Stromal cell of bone marrow (primary cell): ENCODE data around the gene KRT77.

Source experiments
- DNase-seq: peaks from one replicate; pipeline ENCODE4 v3.0.0-alpha.2; 2012; ENCODE audit warnings: low read depth

KRT77 gene

DNA sequence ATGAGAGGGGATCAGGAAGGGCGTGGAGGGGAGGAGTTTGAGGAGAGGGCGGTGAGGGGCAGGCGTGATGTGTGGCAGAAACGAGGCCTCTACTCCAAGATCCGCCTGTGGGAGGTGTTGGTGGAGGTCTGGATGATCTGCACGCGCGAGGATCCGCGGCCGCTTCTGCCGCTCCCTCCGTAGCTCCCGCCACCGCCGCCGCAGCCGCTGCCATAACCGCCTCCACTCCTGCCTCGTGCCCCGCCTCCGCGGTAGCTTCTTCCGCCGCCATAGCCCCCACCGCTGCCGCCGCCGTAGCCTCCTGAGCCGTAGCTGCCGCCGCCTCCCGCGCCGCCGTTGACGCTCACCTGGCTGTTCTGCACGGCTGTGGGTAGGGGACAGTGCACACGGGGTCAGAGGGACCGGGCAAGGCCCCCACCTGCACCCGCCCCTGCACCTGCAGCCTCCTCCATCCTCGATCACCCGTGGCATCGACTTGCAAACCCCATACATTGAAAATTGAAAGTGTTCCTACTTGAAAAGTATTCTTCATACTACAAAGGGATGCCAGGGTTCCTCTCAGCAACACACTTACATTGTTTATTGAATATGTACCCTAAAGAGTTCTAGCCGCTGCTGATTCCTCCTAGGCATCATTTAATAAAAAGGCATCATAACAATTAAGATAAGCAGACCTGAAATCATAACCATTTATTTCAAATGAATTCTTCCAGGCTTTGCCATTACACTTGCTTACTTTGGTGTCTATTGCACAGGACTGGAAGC is 12.1 kb downstream of the KRT77 start:
- DNase-seq: no peak

DNA sequence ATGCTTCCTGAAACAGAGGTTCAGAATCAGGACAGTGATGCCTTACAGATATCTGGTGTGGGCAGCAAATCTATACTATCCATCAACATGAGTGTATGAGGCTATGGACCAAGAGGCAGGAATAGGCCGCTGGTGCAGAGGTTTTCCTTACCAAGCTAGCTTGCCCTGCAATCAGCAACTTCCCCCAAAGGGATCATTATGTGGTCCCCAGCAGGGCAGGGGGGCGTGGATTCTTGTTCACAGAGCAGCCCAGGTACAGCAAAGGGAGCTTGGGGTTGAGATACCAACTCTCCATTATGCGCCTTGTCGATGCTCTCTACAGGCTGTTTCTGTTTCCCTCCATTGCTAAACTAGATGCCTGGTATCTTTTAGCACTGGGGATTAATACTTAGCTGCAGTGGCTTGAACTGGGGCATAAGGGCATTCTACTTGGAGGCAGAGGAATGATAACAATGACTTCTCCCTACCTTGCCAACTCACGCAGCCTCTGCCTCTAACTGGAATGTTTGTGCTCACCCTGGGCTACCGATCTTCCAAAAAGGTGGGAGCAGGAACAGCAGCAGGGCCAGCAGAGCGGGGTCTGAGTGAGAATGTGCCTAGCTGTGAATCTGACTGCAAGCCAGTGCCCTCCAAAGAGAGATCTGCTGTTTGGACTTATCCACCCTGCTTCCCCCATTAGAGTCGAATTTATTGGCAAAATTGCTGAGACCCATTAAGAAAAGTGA is 12.8 kb downstream of the KRT77 start:
- no peak for DNase-seq

DNA sequence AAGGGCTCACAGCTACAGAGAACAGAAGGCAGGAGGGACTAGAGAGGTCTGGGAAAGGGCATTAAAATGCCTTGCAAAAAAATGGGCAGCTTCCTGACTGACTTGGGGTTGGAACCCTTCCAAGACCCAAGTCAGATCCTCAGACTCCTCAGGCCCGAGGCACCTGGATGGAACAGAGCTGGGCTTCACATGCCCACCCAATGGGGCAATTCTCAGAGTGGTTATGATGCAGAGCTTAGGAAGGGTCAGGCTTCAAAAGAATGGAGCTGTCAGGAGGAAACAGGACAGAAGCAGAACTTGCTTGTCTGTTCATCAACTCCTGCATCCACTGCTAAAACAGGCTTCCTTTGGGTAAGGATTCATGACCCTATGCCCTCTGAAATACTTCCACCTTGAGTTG is 13.4 kb downstream of the KRT77 start:
- DNase-seq: no peak

DNA sequence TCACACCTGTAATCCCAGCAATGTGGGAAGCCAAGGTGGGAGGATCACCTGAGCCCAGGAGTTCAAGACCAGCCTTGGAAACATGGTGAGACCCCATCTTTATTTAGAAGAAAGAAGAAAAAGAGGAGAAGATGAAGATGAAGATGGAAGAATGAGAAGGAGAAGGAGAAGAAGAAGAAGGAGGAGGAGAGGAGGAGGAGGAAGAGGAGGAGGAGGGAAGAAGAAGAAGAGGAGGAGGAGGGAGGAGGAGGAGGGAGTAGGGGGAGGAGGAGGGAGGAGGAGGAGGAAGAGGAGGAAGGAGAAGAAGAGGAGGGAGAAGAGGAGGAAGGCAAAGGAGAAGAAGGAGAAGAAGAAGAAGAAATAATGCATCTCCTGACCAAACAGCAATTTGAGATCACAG is 14.1 kb downstream of the KRT77 start:
- DNase-seq: no peak

DNA sequence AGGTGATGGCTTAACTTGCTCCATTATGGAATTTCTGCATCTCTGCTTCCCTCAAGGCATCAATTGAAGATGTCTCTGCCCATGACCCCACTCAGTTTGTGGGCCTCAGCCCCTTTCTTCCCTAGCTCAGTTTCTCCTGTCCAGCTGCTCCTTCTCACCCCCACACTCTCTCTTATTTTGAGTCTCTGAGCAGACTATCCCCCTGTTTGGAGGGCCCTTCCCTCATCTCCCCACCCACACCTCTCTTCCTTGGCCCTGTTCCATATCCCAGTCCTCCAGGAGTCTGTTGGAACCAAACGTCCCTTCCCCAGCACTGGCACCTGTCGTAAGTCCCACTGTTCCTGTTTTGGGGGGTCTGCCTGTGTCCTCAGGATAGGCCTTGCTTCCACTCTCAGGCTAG is 14.8 kb downstream of the KRT77 start:
- no peak for DNase-seq

DNA sequence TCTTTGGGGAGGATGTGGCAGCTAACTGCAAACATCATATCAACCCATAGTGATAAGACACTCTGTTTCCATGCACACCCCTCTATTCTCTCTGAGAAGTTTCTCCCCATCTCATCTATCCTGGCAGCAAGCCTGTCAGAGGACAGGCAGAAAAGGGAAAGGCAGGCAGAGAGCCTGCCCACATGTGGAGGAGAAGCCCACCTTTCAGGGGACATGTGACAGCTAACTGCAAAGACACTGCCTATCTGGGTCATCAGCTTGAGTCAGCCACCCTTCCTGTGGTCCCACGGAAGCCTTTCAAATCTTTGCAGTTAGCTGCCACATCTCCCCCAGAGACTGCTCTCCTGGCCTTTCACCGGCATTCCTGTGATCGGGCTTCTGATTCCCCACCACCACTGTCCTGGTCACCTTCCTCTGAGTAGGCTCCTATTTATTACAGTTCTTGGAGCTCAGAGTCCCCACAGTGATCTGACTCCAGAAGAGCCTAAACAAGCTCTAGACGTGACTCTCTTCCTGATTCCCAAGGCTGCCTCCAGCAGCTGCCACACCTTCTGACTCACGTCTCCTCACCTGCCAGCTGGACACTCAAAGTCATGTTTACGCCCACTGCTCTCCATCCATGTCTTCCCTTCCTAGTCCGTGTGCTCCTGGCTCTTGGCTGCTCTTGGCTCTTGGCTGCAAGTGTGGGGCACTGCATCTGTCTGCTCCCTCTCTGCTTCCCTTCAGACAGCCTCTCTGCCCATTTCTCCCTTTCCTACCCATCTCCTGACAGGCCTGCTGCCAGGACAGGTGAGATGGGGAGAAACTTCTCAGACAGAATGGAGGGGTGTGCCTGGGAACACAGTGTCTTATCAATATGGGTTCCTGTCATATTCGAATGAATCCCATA is 15.6 kb downstream of the KRT77 start:
- DNase-seq: no peak

DNA sequence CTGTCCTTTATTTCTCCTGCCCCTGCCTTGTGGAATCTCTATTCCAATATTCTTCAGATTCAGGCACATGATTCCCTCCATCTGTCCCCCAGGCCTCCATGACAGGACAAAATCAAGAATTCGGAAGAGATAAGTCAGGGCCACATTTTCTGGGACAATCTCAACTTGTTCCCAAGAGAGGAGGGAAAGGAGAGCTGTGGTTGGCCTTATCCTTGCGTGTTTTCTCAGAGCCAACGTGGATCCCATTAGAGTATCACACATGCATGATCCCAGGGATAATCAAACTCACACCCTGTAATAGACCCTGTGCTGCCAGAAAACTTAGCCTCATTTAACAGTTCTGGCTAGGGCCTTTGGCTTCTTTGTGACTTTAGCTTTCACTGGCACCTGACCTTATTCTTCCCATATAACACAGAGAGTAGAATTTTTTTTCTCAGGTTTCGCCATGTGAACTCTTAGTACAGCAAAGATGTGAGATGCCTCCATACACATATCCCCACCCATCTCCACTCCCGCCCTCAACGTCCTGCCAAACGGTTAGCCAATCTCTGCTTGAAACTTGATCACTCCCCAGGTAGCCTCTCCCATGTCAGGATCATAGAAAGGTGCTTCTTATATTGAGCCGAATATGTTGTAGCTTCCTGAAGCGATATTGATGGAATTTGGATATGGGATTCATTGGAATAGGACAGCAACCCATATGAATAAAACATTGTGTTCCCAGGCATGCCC is 16.4 kb downstream of the KRT77 start:
- no peak for DNase-seq

DNA sequence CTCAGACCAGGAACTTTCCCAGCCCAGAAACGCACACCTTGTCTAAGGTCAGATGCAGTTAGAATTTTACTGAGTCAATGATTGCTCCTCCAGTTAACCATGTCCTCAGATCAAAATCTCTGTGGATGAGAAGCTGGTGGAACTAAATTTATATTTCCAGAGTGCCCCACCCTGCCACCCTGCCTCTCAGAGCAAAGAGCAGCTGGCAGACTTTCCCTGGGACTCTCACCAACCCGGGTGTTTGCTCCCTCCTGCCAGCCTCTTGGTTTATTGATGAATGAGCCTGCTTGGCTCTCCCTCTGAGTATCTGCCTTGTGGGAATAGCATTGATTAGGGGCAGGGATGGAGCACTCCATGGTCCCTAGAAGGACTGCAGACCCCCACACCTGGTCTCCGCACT is 17.3 kb downstream of the KRT77 start:
- no peak for DNase-seq

DNA sequence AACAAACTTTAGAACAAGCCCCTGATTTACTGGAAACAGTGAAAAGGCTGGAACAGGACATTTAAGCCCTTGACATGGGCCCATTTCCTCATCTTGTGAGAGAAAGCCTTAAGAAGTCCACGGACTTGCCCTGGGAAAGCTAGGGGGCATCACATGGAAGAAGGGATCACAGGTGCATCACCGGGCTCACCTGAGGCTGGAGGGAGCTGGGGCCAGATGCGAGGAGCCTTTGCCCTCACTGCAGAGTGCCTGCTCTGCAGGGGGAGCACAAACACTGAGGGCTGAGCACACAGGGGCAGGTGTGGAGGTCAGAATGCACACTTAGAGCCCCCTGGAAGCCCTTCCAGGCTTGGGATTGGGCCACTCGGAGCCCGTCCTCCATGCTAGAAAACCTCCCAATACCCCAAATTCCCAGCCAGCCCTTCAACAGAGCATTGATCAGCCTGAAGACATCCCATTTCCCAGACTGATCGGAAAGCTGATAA is 17.9 kb downstream of the KRT77 start:
- no peak for DNase-seq

DNA sequence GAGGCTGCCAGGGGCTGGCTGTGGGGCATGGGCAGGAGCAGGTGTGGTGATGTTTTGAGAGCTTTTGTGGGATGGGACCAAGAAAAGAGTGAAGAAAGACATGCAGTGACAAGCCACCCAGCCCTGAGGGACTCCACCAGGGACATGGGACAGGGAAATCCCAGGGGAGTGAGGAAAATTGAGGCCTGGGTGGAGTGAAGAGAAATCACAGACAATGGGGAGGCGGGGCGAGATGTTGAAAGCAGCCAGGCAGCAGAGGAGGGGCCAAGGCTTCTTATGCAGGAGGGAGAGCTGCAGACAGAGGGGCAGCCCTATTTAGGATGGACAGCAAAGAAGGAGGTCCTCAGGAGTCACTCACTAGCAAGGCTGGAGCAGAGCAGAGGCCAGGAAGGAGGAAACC is 18.9 kb downstream of the KRT77 start:
- DNase-seq: no peak

DNA sequence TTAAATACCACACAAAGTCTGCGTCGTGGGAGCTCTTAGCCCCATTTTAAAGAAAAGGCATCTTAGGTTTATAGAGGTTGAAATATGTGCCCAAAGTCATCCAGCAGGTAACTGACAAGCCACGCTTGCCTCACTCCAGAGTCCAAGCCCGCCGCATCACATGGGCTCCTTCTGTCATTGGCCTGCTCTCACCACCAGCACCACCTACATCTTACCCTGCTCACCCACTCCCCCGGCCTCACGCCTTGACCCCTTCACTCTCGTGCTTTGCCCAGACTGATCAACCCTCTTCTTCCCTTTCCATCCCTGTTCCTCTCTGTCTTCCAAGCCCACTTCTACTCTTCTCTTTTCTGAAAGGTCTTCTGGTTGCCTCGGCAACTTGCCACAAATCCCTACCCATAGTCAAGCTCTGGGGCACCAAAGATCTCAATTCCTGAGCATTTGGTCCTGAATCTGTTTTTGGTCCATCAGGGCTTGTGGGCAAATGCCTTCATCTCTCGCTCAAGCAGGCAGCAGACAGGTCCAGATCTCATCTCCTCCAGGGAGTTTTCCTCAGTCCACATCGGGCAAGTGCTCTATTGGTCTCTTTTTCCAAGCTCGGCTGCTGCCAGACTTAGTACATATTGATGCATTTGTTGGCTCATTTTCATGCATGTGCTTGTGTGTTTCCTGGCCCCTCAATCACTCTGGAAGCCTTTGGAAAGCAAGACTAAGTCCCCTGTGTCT is 19.6 kb downstream of the KRT77 start:
- no peak for DNase-seq

DNA sequence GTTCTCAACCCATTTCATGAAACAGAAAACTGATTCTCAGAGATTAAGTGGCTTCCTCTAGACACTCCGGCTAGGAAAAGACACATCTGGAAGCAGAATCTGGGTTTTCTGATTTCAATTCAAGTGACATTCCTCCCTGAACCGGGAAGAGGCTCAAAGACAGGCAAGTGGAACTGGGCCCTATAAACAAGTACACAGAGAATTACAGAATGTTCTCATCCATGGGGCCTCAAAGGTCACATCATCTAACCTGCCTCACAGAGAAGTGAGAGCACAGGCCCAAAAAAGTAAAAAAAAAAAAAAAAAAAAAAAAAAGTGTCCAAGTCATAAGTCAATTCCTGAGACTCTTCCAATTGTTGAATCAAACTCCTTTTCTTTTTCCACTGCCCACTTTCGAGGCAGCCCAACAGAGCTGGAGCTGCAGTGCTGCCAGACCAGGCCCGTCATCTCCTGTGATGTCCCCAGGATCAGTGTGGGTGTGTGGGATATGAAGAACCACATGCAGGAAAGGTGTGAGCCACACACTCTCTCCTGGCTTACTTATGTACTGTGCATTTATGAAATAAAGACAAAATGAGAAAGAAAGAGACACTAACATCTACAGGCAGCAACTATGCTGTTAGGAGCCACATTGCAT is 20.3 kb downstream of the KRT77 start:
- DNase-seq: no peak

DNA sequence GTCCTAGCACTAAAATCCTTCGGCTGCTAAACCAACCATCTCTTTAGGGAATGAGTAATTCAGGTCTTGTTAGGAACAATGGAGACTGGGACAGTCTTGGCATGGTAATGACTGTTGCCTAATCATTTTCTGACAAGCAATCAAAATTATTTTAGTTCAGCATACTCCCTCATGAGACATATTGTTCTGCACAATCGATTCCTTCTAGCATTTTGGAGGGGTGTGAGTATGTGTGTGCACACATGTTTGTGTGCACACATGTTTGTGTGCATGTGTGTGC is 21.0 kb downstream of the KRT77 start:
- DNase-seq: no peak

DNA sequence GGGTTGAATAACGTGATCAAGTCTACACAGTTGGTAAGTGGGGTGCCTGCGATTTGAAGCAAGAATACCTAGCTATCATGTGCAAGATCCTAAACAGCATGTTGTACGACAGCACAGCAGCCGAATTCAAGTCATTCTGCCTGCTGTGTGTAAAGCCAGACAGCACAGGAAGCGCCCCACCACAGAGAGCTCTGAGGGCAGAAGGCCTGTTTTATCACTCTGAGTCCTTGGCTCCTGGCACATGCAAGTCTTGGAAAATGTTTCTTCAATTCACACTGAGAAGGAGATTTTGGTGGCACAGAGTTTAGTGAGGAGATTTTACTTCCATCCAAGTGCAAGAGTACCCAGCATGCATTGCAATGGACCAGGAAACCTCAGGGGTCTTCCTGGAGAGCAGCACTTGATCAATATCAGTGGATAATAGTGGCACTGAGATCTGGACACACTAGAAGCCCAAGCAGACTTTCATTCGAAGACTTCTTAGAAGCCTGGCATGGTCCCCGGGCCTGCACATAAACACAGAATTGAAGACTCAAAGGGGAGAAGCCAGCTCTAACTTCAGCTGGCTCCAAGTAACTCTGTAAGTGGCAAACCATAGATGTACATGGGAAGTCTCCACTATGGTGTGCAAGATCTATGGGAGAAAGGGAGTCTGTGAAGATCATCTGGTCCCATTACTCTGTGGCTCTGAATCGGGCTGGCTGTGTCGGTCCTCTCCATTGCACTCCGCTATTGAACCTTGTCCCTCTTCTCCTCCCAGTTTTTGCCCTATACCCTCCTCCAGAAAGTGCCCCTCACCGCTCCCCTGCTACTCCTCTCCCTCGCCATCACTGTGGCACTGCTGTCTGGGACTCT is 21.6 kb downstream of the KRT77 start:
- no peak for DNase-seq

DNA sequence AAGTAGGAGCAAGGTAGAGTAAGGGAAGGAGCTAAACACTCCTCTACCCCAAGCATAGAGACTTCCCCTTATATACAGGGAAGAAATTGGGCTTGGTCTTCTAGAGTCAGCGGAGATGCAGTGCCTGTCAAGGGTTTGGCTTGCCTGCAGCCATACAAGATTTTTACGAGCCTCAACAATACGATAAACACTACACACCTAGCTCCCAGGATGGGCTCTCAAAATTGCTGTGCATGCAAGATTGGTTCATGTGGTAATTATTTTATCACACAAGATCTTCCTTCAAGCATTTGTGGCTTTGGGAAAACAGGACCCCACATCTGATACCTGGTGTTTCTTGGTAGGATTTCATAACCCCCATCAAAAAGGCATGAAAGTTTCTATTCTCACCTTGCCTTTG is 23.0 kb downstream of the KRT77 start, which contains the start of gene KRT1:
Gene KRT1 (minus strand): TSS at position 45 of the 400 bp plus-strand sequence. CDS start 59 bp downstream, outside the sequence.
- DNase-seq: no peak

DNA sequence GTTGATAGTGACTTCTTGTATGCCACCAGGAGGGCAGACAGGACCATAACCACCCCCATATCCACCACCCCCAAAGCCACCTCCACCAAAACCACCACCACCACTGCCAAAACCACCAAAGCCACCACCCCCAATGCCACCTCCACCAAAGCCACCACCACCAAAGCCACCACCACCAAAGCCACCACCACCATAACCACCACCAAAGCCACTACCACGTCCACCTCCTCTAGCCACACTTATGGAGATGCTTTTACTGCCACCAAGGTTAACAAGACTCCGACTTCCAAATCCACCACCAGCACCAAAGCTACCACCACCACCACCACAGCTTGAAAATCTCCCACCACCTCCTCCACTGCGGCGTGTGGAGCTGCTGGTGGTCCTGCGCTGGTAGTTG is 23.4 kb downstream of the KRT77 start:
- DNase-seq: no peak

DNA sequence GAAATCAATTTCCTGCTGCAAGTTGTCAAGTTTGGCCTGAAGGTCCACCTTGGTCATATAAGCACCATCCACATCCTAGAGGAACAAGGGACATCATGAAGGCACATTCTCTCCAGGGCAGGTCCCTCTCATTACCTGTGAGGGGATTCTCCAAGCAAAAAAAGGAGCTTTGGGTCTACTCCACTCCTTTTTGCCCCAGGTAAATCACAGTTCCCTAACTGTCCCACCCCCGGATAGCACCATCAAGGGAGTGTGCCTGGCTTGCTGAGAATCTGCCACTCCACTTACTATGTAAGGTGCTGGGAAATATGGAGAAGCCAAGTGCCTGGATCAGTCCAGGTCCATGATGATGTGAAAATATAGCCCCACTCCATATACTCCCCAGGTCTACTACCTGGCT is 25.7 kb downstream of the KRT77 start:
- no peak for DNase-seq

DNA sequence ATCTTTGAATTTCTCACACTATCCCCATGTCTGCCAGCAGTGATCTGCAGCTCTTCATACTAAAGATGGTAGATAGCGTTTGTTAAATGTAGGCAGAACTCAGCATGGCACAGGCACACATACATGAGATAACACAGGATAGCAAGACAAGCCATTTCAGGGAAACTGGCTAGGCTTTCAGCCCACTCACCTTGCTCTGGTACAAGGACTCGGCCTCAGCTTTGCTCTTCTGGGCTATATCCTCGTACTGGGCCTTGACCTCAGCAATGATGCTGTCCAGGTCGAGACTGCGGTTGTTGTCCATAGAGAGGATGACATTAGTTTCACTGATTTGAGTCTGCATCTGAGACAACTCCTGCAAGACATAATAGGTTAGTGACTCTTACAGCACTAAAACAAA is 26.2 kb downstream of the KRT77 start:
- no peak for DNase-seq

DNA sequence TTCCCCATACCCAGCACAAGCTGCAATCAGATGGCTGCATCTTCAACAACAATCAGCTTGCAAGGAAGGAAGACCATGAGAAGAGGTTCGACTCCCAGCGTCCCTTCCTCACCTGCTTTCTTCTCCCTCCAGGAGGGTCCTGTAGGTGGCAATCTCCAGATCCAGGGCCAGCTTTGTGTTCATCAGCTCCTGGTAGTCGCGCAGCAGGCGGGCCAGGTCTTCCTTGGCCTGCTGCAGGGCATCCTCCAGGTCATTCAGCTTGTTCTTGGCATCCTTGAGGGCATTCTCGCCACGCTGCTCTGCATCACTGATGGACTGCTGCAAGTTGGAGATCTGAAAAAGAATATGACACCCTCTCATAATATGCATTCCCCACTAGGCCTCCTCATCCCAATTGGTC is 27.2 kb downstream of the KRT77 start:
- DNase-seq: no peak

DNA sequence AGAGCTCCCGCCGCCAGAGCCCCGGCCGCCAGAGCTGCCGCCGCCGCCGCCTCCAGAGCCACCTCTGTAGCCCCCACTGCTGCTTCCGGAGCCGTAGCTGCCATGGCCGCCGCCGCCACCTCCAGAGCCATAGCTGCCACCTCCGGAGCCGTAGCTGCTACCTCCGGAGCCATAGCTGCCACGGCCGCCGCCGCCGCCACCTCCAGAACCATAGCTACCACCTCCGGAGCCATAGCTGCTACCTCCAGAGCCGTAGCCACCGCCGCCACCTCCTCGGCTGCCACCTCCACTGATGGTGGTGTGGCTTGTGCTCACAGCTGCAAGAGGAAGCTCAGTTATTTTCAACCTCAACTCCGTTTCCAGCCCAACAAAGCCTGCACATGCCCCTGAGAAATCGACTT is 28.0 kb downstream of the KRT77 start:
- no peak for DNase-seq
